Peyer's patch (tissue), 4 donors: Measurements from ENCODE around the gene CSK.

Experiments used
- POLR2A ChIP-seq, 2 donors: fragments of 450-650 bp; IDR thresholded peaks; one replicate each; pipeline ENCODE4 v1.5.1; 2017; ENCODE audit warnings: antibody characterized with exemption in 2 of 2, mild to moderate bottlenecking in 2 of 2, moderate library complexity in 2 of 2
- TF ChIP-seq, protein P1 (sequence below), 6 experiments: fragments of 450-650 bp in 4 of 6; fragments of 200-600 bp in 2 of 6; sonication (generic) in 1 of 6; IDR thresholded peaks; one replicate each; pipeline ENCODE4 v1.5.1; 2017 to 2019; ENCODE audit warnings: antibody characterized with exemption in 6 of 6, mild to moderate bottlenecking in 3 of 6, moderate library complexity in 1 of 6

DNA sequence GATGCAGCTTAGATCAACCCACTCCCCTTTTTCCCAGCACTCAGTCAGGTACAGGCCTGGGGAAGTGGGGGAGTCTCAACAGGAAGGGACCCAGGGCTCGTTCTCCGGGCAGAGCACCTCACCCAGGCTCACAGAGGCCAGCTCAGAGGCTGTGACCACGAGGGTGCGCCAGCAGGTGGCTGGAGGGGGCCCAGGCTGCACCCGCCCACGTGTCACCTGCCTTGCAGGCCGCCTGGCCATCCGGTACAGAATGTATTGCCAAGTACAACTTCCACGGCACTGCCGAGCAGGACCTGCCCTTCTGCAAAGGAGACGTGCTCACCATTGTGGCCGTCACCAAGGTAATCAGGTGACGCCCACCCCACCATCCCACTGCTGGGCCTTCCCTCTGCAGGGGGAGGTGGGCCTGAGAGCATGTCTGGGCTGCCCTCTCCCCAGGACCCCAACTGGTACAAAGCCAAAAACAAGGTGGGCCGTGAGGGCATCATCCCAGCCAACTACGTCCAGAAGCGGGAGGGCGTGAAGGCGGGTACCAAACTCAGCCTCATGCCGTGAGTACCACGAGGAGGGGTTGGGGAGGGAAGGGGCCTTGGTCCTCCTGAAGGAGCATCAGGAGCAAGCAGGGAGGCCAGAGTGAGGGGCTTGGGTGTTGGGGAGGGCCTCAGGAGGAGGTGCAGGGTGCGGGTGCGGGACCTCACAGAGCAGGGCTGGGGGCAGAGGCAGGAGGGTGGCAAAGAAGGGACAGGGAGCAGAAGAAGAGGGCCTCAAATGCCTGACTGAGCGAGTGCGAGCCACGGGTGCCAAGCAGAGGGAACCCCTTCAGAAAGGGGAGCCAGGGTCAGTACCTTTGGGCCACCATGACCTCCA is 16.7 kb downstream of the CSK start:
- TF ChIP-seq POLR2A (IDR thresholded peaks at IDR 0.05), result no peak
- TF ChIP-seq, protein P1, sequence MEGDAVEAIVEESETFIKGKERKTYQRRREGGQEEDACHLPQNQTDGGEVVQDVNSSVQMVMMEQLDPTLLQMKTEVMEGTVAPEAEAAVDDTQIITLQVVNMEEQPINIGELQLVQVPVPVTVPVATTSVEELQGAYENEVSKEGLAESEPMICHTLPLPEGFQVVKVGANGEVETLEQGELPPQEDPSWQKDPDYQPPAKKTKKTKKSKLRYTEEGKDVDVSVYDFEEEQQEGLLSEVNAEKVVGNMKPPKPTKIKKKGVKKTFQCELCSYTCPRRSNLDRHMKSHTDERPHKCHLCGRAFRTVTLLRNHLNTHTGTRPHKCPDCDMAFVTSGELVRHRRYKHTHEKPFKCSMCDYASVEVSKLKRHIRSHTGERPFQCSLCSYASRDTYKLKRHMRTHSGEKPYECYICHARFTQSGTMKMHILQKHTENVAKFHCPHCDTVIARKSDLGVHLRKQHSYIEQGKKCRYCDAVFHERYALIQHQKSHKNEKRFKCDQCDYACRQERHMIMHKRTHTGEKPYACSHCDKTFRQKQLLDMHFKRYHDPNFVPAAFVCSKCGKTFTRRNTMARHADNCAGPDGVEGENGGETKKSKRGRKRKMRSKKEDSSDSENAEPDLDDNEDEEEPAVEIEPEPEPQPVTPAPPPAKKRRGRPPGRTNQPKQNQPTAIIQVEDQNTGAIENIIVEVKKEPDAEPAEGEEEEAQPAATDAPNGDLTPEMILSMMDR (IDR thresholded peaks at IDR 0.05), result peak in 4 of 6 experiments; percentile 27 to 50 (median 38)
